ENCODE measurements around the gene MAIP1.

DNA sequence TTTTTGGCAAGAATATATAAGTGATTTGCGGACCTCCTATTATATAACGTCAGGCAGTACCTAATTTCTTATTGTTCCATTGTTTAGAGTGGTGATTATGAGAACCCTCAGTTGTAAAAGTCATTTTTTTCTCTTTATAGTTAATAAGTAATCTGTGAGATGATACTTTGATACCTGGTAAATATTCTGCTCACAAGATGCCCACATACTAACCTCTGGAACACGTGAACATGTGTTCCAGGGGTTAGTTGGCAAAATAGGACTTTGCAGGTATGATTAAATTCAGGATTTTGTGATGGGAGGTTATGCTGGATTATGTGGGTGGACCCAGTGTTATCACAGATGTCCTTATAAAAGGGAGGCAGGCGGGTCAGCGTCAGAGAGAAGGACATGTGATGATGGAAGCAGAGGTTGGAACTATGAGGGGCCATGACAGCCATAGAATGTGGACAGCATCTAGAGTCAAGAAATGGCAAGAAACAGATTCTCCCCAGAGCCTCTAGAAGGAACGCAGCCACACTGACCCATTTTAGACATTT, 16.8 kb downstream of the MAIP1 start:
- TF ChIP-seq, protein P1, sequence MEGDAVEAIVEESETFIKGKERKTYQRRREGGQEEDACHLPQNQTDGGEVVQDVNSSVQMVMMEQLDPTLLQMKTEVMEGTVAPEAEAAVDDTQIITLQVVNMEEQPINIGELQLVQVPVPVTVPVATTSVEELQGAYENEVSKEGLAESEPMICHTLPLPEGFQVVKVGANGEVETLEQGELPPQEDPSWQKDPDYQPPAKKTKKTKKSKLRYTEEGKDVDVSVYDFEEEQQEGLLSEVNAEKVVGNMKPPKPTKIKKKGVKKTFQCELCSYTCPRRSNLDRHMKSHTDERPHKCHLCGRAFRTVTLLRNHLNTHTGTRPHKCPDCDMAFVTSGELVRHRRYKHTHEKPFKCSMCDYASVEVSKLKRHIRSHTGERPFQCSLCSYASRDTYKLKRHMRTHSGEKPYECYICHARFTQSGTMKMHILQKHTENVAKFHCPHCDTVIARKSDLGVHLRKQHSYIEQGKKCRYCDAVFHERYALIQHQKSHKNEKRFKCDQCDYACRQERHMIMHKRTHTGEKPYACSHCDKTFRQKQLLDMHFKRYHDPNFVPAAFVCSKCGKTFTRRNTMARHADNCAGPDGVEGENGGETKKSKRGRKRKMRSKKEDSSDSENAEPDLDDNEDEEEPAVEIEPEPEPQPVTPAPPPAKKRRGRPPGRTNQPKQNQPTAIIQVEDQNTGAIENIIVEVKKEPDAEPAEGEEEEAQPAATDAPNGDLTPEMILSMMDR (IDR thresholded peaks at IDR 0.05; ENCODE audit: insufficient read depth, low read length), result no peak
- TF ChIP-seq, protein P2, sequence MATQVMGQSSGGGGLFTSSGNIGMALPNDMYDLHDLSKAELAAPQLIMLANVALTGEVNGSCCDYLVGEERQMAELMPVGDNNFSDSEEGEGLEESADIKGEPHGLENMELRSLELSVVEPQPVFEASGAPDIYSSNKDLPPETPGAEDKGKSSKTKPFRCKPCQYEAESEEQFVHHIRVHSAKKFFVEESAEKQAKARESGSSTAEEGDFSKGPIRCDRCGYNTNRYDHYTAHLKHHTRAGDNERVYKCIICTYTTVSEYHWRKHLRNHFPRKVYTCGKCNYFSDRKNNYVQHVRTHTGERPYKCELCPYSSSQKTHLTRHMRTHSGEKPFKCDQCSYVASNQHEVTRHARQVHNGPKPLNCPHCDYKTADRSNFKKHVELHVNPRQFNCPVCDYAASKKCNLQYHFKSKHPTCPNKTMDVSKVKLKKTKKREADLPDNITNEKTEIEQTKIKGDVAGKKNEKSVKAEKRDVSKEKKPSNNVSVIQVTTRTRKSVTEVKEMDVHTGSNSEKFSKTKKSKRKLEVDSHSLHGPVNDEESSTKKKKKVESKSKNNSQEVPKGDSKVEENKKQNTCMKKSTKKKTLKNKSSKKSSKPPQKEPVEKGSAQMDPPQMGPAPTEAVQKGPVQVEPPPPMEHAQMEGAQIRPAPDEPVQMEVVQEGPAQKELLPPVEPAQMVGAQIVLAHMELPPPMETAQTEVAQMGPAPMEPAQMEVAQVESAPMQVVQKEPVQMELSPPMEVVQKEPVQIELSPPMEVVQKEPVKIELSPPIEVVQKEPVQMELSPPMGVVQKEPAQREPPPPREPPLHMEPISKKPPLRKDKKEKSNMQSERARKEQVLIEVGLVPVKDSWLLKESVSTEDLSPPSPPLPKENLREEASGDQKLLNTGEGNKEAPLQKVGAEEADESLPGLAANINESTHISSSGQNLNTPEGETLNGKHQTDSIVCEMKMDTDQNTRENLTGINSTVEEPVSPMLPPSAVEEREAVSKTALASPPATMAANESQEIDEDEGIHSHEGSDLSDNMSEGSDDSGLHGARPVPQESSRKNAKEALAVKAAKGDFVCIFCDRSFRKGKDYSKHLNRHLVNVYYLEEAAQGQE (IDR thresholded peaks at IDR 0.05; ENCODE audit: insufficient replicate concordance, low read depth), result no peak
- TF ChIP-seq POLR2AphosphoS5 (IDR thresholded peaks at IDR 0.05; ENCODE audit: low read depth) (no peak), SPI1 (IDR thresholded peaks at IDR 0.05; ENCODE audit: borderline replicate concordance, low read depth) (no peak), GABPA (IDR thresholded peaks at IDR 0.05; ENCODE audit: low read depth) (no peak)
